DMS153 (cell line): ENCODE measurements around the gene LARP1.
"Not testable (repeated sequence)": the region's sequence is repeated elsewhere in the genome, so short reads cannot be mapped to it uniquely, and the experiment has no call there.

ENCODE experiments used
- DNase-seq: peaks from one replicate; lab custom pipeline; 2025; lab: John Stamatoyannopoulos, UW

LARP1 gene

GRCh38 chr5:154829181-154829588 lies 74.0 kb downstream of the LARP1 start:
- peak; percentile 24 for DNase-seq

- peak; percentile 37 for DNase-seq
These were observed 74.5 kb downstream of the LARP1 start for GRCh38 chr5:154829589-154830218.

GRCh38 chr5:154830219-154830595 lies 75.0 kb downstream of the LARP1 start:
- no peak for DNase-seq

GRCh38 chr5:154830596-154830995 lies 75.4 kb downstream of the LARP1 start:
- DNase-seq, result no peak

- no peak for DNase-seq
These were observed 76.3 kb downstream of the LARP1 start for GRCh38 chr5:154831451-154831850.

- DNase-seq, result not testable (repeated sequence)
These were observed 77.6 kb downstream of the LARP1 start for GRCh38 chr5:154832804-154833203.

GRCh38 chr5:154834053-154834452 lies 78.9 kb downstream of the LARP1 start:
- peak; percentile 8 for DNase-seq

- DNase-seq, result not testable (repeated sequence)
These were observed 80.5 kb downstream of the LARP1 start for GRCh38 chr5:154835701-154836052.

GRCh38 chr5:154836225-154836624 lies 81.0 kb downstream of the LARP1 start:
- DNase-seq, result no peak

- no peak for DNase-seq
These were observed 82.1 kb downstream of the LARP1 start for GRCh38 chr5:154837009-154837901.

- no peak for DNase-seq
These were observed 85.5 kb downstream of the LARP1 start for GRCh38 chr5:154840435-154841272.

- no peak for DNase-seq
These were observed 86.1 kb downstream of the LARP1 start for GRCh38 chr5:154841273-154841661.

GRCh38 chr5:154842689-154843530 lies 87.7 kb downstream of the LARP1 start:
- no peak for DNase-seq

GRCh38 chr5:154844809-154845208 lies 89.6 kb downstream of the LARP1 start:
- DNase-seq, result peak; percentile 9

GRCh38 chr5:154849264-154849785 lies 94.1 kb downstream of the LARP1 start:
- DNase-seq, result no peak

GRCh38 chr5:154849791-154850201 lies 94.6 kb downstream of the LARP1 start:
- DNase-seq, result no peak

GRCh38 chr5:154850255-154851062 lies 95.3 kb downstream of the LARP1 start, which contains the start of gene FAXDC2:
Gene FAXDC2 (minus strand): TSS chr5:154850603. CDS start chr5:154838178, 12,425 bp downstream.
- DNase-seq, result no peak

- no peak for DNase-seq
These were observed 96.2 kb downstream of the LARP1 start for GRCh38 chr5:154851351-154851750.

- peak; percentile 86 for DNase-seq
These were observed 102.5 kb downstream of the LARP1 start for GRCh38 chr5:154857530-154858296.
